Measurements from ENCODE around the gene RFC2.
"Not testable (repeated sequence)": the region's sequence is repeated elsewhere in the genome, so short reads cannot be mapped to it uniquely, and the experiment has no call there.

RFC2 gene

DNA sequence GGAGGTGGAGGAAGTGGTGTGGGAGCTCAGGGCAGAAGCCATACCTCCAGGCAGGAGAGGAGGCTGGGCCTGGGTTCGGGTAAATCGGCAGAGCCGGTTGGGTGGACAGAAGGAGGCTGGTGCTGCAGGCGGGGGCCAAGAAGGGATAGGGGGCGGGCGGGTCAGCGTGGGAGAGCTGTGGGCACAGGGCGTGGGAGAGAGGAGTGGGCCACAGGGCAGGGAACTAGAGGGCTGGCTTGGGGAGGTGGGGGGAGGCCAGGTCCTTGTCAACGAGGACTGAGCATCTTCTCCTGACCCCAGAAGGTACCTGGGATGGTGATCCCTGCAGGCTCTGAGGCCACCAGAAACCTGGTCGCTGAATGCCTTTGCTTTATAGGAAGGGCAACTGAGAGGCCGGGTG is 32.5 kb downstream of the RFC2 start:
- no peaks in the 10 kb centered on the region for H3K36me3 ChIP-seq (ENCODE audit: control insufficient read depth, low read depth, low read length)
- H3K9ac ChIP-seq (ENCODE audit: low read length), result no peak overlapping the region
- no peak overlapping the region for H3K27ac ChIP-seq (ENCODE audit: low read length)
- no peaks in the 10 kb centered on the region for H3K4me1 ChIP-seq (ENCODE audit: control insufficient read depth, low read depth, low read length)
- no peaks in the 10 kb centered on the region for H3K27me3 ChIP-seq (ENCODE audit: control insufficient read depth, insufficient read depth, low read length)
- H3K4me3 ChIP-seq (ENCODE audit: low read length), result no peak overlapping the region
- no peaks in the 10 kb centered on the region for H3K9me3 ChIP-seq (ENCODE audit: control insufficient read depth, low read depth, low read length)

GRCh38 chr7:74220229-74220628 is 34.0 kb downstream of the RFC2 start:
- Histone ChIP-seq H3K27ac (ENCODE audit: low read length) (no peak overlapping the region), H3K9me3 (ENCODE audit: control insufficient read depth, low read depth, low read length) (no peaks in the 10 kb centered on the region), H3K4me3 (ENCODE audit: low read length) (no peak overlapping the region), H3K9ac (ENCODE audit: low read length) (no peak overlapping the region), H3K36me3 (ENCODE audit: control insufficient read depth, low read depth, low read length) (no peaks in the 10 kb centered on the region), H3K27me3 (ENCODE audit: control insufficient read depth, insufficient read depth, low read length) (no peaks in the 10 kb centered on the region), H3K4me1 (ENCODE audit: control insufficient read depth, low read depth, low read length) (no peaks in the 10 kb centered on the region)

DNA sequence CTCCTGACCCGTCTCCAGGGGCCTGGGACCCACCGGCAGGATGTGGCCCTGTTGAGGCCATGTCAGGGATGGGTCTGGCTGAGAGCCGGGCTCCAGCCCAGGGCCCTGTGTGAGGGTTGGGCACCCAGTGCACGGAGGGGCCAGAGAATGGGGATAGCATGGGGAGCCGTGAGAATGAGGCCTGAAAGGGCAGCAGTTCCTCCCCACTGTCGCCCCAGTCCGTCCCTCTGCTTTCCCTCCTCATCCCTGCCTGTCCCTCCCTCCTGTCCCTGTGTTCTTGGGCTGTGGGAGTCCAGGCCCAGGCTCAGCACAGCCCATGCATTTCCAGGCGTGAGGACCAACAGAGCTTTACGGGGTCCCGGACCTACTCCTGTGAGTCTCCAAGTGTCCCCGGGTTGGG is 34.8 kb downstream of the RFC2 start:
- Histone ChIP-seq H3K4me3 (ENCODE audit: low read length) (no peak overlapping the region), H3K27ac (ENCODE audit: low read length) (no peak overlapping the region), H3K27me3 (ENCODE audit: control insufficient read depth, insufficient read depth, low read length) (no peaks in the 10 kb centered on the region), H3K9ac (ENCODE audit: low read length) (no peak overlapping the region), H3K4me1 (ENCODE audit: control insufficient read depth, low read depth, low read length) (no peaks in the 10 kb centered on the region), H3K36me3 (ENCODE audit: control insufficient read depth, low read depth, low read length) (no peaks in the 10 kb centered on the region), H3K9me3 (ENCODE audit: control insufficient read depth, low read depth, low read length) (no peaks in the 10 kb centered on the region)

DNA sequence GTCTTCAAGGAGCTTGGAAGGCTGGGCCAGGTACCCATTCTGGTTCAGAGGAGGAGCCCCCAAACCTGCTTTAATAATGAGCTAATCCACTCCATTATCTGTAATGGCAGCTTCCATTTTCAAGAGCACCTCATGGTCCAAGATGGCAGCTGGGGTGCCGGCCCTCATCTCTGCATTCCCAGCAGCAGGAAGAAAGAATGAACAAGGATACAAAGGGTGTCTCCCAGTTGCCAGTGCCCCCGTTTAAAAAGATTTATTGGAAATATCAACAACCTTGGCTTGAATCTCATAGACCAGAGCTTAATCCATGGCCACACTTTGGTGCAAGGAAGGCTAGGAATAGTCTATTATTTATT is 35.9 kb downstream of the RFC2 start:
- no peak overlapping the region for H3K4me3 ChIP-seq (ENCODE audit: low read length)
- no peaks in the 10 kb centered on the region for H3K9me3 ChIP-seq (ENCODE audit: control insufficient read depth, low read depth, low read length)
- no peak overlapping the region for H3K9ac ChIP-seq (ENCODE audit: low read length)
- H3K27me3 ChIP-seq (ENCODE audit: control insufficient read depth, insufficient read depth, low read length), result no peaks in the 10 kb centered on the region
- H3K4me1 ChIP-seq (ENCODE audit: control insufficient read depth, low read depth, low read length), result no peaks in the 10 kb centered on the region
- no peak overlapping the region for H3K27ac ChIP-seq (ENCODE audit: low read length)
- H3K36me3 ChIP-seq (ENCODE audit: control insufficient read depth, low read depth, low read length), result no peaks in the 10 kb centered on the region

DNA sequence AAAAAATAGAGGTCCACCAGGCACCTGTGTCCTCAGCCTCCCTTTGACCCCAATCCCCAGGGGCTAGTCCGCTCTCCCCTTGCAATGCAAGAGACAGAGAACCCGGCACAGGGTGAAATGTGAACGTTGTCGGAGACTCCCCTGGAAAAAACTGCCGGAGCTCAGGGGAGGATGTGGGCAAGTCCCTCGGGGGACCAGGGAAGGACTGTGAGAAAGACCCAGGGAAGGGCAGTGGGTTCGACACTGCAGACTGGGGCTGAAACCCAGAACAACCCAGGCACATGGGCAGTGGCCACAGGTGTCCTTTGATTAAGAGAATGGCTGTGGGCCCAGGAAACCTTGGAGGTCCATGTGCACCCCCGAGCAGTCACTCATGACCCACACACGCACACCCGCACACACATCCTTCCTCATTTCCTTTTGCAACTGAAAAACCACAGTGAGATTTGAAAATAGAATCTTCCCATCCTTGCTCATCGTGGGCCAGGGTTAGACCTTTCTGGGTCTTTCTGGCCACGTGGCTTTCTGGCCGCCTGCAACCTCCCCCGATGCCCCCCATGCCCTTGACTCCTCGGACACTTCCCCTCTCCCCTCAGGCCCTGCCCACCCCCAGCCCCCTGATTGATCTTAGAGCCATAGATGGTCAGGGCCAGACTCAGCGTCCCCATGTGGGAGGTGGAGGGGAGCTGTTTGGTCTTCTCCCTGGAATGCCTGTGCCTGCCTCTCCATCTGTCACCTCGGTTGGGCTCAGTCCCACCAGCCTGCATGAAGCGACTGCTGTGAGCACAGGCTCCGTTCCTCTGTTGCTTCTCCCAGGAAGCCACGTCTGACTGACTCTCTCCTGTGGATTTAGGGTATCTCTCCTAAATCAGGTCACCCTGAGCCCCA is 36.5 kb downstream of the RFC2 start:
- Histone ChIP-seq H3K36me3 (ENCODE audit: control insufficient read depth, low read depth, low read length) (no peaks in the 10 kb centered on the region), H3K9me3 (ENCODE audit: control insufficient read depth, low read depth, low read length) (no peaks in the 10 kb centered on the region), H3K4me3 (ENCODE audit: low read length) (no peak overlapping the region), H3K27ac (ENCODE audit: low read length) (no peak overlapping the region), H3K9ac (ENCODE audit: low read length) (no peak overlapping the region), H3K4me1 (ENCODE audit: control insufficient read depth, low read depth, low read length) (no peaks in the 10 kb centered on the region), H3K27me3 (ENCODE audit: control insufficient read depth, insufficient read depth, low read length) (no peaks in the 10 kb centered on the region)

DNA sequence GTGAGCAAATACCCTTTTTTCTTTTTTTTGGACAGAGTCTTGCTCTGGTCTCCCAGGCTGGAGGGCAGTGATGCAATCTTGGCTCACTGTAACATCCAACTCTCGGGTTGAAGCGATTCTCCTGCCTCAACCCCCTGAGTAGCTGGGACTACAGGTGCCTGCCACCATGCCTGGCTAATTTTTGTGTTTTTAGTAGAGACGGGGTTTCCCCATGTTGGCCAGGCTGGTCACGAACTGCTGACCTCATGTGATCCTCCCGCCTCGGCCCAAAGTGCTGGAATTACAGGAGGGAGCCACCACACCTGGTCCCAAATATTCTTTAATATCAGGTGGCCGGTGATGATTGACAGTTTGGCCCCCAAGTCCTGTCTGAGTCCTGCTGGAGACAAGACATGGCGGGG is 37.8 kb downstream of the RFC2 start:
- H3K4me1 ChIP-seq (ENCODE audit: control insufficient read depth, low read depth, low read length), result no peaks in the 10 kb centered on the region
- no peak overlapping the region for H3K4me3 ChIP-seq (ENCODE audit: low read length)
- H3K9me3 ChIP-seq (ENCODE audit: control insufficient read depth, low read depth, low read length), result no peaks in the 10 kb centered on the region
- no peak overlapping the region for H3K27ac ChIP-seq (ENCODE audit: low read length)
- no peak overlapping the region for H3K9ac ChIP-seq (ENCODE audit: low read length)
- no peaks in the 10 kb centered on the region for H3K36me3 ChIP-seq (ENCODE audit: control insufficient read depth, low read depth, low read length)
- H3K27me3 ChIP-seq (ENCODE audit: control insufficient read depth, insufficient read depth, low read length), result no peaks in the 10 kb centered on the region

GRCh38 chr7:74215921-74216320 is 38.3 kb downstream of the RFC2 start:
- Histone ChIP-seq H3K9me3 (ENCODE audit: control insufficient read depth, low read depth, low read length) (no peaks in the 10 kb centered on the region), H3K4me1 (ENCODE audit: control insufficient read depth, low read depth, low read length) (no peaks in the 10 kb centered on the region), H3K4me3 (ENCODE audit: low read length) (no peak overlapping the region), H3K36me3 (ENCODE audit: control insufficient read depth, low read depth, low read length) (no peaks in the 10 kb centered on the region), H3K27me3 (ENCODE audit: control insufficient read depth, insufficient read depth, low read length) (no peaks in the 10 kb centered on the region), H3K9ac (ENCODE audit: low read length) (no peak overlapping the region), H3K27ac (ENCODE audit: low read length) (no peak overlapping the region)

DNA sequence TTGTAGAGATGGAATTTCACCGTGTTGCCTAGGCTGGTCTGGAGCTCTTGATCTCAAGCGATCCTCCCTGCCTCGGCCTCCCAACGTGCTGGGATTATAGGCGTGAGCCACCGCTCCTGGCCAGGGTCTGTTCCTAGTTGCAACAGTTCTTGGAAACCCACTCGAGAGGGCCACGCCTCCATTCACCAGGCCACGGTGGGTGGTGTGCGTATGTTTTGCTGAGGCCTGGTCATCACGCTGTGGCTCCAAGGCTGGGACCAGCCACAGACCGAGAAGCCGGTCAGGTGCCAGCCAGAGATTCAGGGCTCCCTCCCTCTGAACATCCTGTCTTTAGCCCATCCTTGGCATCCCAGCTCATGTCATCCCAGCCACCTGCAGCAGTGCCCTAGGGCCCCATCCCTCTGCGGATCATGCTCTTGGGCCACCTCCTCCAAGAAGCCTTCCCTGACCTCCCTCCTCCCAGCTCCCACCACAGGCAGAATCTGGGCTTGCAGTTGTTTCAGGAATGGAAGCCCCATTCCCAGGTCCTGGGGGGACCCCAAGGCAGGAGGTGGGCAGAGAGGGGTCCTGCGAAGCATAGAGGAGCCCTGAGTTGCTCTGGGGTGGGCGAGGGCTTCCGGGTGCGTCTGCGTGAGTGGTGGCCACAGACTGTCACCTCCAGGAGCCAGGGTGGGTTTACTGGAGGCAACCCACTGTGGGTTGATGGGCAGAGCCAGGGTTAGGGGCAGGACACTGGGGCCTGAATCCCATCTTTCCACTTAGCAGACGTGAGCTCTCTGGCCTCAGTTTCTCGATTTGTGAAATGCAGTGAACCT is 39.2 kb downstream of the RFC2 start:
- H3K4me1 ChIP-seq (ENCODE audit: control insufficient read depth, low read depth, low read length), result no peaks in the 10 kb centered on the region
- H3K27ac ChIP-seq (ENCODE audit: low read length), result no peak overlapping the region
- no peak overlapping the region for H3K9ac ChIP-seq (ENCODE audit: low read length)

GRCh38 chr7:74212661-74213060 is 41.5 kb downstream of the RFC2 start:
- H3K27me3 ChIP-seq (ENCODE audit: control insufficient read depth, insufficient read depth, low read length), result no peaks in the 10 kb centered on the region
- no peaks in the 10 kb centered on the region for H3K4me1 ChIP-seq (ENCODE audit: control insufficient read depth, low read depth, low read length)
- H3K9me3 ChIP-seq (ENCODE audit: control insufficient read depth, low read depth, low read length), result no peaks in the 10 kb centered on the region
- H3K9ac ChIP-seq (ENCODE audit: low read length), result no peak overlapping the region
- no peaks in the 10 kb centered on the region for H3K36me3 ChIP-seq (ENCODE audit: control insufficient read depth, low read depth, low read length)
- H3K27ac ChIP-seq (ENCODE audit: low read length), result no peak overlapping the region
- no peak overlapping the region for H3K4me3 ChIP-seq (ENCODE audit: low read length)

More for the DNA sequence above, 39.2 kb downstream of the RFC2 start:
- Histone ChIP-seq H3K36me3 (ENCODE audit: control insufficient read depth, low read depth, low read length) (no peaks in the 10 kb centered on the region), H3K4me3 (ENCODE audit: low read length) (no peak overlapping the region), H3K9me3 (ENCODE audit: control insufficient read depth, low read depth, low read length) (no peaks in the 10 kb centered on the region), H3K27me3 (ENCODE audit: control insufficient read depth, insufficient read depth, low read length) (no peaks in the 10 kb centered on the region)

- not testable (repeated sequence) for H3K4me3 ChIP-seq (ENCODE audit: low read length); H3K9me3 ChIP-seq (ENCODE audit: control insufficient read depth, low read depth, low read length); H3K4me1 ChIP-seq (ENCODE audit: control insufficient read depth, low read depth, low read length); H3K9ac ChIP-seq (ENCODE audit: low read length); H3K27ac ChIP-seq (ENCODE audit: low read length); H3K36me3 ChIP-seq (ENCODE audit: control insufficient read depth, low read depth, low read length); H3K27me3 ChIP-seq (ENCODE audit: control insufficient read depth, insufficient read depth, low read length)
Observed at GRCh38 chr7:74208241-74208640, 46.0 kb downstream of the RFC2 start.

DNA sequence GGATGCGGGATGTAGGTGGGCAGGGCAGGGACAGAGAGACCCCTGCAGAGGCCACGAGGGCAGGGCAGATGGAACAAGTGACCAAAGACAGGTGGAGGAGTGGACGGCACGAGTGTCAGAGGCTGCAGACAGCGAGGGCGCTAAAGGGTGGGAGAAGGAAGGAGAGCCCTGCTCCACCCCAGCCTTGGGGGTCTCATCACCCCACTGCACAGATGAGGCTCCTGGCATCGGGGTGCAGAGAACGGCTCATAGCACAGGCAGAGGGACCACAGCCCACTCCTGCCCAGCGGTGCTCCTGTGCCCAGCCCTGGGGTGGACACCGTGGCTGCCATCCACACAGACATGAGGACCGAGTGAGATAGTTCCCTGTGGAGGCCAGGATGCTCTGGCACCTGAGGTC is 46.6 kb downstream of the RFC2 start:
- Histone ChIP-seq H3K9ac (ENCODE audit: low read length) (no peak overlapping the region), H3K9me3 (ENCODE audit: control insufficient read depth, low read depth, low read length) (no peaks in the 10 kb centered on the region), H3K4me1 (ENCODE audit: control insufficient read depth, low read depth, low read length) (no peaks in the 10 kb centered on the region), H3K4me3 (ENCODE audit: low read length) (no peak overlapping the region), H3K36me3 (ENCODE audit: control insufficient read depth, low read depth, low read length) (no peaks in the 10 kb centered on the region), H3K27me3 (ENCODE audit: control insufficient read depth, insufficient read depth, low read length) (no peaks in the 10 kb centered on the region), H3K27ac (ENCODE audit: low read length) (no peak overlapping the region)

Measured in iPS-18a (cell line).